ENCODE measurements around the gene OGG1. TPM values are rescaled to one million over a fixed set of nuclear protein-coding genes. Genes with fewer than 3 reads are reported as not detected.
A peak's percentile ranks its signal among the peaks of the same experiment; 100 is the strongest.

The OGG1 gene
- total and polyA plus RNA-seq, 9 of the 15 experiments (the other 6 are each of a cell fraction or from before 2014, with no cell fraction given): 6.6 to 33.0 (median 24.4) TPM

DNA sequence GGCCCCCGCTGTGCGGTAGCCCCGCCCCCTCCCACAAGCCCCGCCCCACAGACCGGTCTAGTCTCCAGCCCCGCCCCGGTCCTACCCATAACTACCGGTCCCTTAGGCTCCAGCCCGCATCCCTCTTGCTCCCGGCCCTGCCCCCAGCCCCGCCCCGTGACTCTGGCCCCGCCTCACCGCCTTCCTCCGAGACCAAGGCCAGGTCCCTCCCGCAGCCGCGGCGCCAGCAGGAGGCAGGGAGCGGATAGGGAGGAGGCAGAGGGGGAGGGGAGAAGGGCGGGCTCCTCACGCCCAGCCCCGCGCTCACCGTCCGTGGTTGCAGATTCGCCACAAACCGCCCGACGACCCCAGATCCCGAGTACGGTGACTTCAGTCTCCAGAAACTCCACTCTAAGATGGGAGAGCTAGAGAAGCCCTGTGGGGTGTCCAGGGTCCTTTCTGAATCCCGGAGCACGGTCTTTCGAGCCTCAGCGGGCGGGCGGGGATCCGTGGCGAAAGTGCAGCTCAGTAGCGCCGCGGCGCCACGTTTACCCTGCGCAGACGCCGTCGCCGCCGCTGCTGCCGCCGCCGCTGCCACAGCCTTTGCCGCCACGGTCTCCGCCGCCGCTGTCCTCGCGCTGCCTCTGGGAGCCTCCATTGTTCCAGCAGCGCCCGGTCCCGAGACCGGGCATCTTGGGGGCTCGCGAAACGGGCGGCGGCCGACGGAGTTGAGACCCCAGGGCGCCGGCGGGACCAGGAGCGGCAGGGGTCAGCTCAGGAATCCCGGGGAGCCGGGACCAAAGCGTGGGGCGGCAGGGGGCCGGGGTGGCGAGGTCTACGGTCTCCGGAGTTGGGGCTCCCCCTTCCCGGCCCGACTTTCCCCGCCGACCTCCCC lies 18.3 kb upstream of the OGG1 start, which contains the start of gene BRPF1 (continued):
- TF ChIP-seq, protein P1, sequence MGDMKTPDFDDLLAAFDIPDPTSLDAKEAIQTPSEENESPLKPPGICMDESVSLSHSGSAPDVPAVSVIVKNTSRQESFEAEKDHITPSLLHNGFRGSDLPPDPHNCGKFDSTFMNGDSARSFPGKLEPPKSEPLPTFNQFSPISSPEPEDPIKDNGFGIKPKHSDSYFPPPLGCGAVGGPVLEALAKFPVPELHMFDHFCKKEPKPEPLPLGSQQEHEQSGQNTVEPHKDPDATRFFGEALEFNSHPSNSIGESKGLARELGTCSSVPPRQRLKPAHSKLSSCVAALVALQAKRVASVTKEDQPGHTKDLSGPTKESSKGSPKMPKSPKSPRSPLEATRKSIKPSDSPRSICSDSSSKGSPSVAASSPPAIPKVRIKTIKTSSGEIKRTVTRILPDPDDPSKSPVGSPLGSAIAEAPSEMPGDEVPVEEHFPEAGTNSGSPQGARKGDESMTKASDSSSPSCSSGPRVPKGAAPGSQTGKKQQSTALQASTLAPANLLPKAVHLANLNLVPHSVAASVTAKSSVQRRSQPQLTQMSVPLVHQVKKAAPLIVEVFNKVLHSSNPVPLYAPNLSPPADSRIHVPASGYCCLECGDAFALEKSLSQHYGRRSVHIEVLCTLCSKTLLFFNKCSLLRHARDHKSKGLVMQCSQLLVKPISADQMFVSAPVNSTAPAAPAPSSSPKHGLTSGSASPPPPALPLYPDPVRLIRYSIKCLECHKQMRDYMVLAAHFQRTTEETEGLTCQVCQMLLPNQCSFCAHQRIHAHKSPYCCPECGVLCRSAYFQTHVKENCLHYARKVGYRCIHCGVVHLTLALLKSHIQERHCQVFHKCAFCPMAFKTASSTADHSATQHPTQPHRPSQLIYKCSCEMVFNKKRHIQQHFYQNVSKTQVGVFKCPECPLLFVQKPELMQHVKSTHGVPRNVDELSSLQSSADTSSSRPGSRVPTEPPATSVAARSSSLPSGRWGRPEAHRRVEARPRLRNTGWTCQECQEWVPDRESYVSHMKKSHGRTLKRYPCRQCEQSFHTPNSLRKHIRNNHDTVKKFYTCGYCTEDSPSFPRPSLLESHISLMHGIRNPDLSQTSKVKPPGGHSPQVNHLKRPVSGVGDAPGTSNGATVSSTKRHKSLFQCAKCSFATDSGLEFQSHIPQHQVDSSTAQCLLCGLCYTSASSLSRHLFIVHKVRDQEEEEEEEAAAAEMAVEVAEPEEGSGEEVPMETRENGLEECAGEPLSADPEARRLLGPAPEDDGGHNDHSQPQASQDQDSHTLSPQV (IDR thresholded peaks at IDR 0.05): no peak
- peak; percentile 99 for TF ChIP-seq EP300 (IDR thresholded peaks at IDR 0.05; ENCODE audit: low read length)
- TF ChIP-seq, protein P2, sequence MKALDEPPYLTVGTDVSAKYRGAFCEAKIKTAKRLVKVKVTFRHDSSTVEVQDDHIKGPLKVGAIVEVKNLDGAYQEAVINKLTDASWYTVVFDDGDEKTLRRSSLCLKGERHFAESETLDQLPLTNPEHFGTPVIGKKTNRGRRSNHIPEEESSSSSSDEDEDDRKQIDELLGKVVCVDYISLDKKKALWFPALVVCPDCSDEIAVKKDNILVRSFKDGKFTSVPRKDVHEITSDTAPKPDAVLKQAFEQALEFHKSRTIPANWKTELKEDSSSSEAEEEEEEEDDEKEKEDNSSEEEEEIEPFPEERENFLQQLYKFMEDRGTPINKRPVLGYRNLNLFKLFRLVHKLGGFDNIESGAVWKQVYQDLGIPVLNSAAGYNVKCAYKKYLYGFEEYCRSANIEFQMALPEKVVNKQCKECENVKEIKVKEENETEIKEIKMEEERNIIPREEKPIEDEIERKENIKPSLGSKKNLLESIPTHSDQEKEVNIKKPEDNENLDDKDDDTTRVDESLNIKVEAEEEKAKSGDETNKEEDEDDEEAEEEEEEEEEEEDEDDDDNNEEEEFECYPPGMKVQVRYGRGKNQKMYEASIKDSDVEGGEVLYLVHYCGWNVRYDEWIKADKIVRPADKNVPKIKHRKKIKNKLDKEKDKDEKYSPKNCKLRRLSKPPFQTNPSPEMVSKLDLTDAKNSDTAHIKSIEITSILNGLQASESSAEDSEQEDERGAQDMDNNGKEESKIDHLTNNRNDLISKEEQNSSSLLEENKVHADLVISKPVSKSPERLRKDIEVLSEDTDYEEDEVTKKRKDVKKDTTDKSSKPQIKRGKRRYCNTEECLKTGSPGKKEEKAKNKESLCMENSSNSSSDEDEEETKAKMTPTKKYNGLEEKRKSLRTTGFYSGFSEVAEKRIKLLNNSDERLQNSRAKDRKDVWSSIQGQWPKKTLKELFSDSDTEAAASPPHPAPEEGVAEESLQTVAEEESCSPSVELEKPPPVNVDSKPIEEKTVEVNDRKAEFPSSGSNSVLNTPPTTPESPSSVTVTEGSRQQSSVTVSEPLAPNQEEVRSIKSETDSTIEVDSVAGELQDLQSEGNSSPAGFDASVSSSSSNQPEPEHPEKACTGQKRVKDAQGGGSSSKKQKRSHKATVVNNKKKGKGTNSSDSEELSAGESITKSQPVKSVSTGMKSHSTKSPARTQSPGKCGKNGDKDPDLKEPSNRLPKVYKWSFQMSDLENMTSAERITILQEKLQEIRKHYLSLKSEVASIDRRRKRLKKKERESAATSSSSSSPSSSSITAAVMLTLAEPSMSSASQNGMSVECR (CRISPR knock-in tag; IDR thresholded peaks at IDR 0.05): peak; percentile 34; the same call in 1 of the 2 replicates
- TF ChIP-seq, protein P3, sequence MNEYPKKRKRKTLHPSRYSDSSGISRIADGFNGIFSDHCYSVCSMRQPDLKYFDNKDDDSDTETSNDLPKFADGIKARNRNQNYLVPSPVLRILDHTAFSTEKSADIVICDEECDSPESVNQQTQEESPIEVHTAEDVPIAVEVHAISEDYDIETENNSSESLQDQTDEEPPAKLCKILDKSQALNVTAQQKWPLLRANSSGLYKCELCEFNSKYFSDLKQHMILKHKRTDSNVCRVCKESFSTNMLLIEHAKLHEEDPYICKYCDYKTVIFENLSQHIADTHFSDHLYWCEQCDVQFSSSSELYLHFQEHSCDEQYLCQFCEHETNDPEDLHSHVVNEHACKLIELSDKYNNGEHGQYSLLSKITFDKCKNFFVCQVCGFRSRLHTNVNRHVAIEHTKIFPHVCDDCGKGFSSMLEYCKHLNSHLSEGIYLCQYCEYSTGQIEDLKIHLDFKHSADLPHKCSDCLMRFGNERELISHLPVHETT (CRISPR knock-in tag; conservative IDR thresholded peaks at IDR 0.05 in 1 of 2, IDR thresholded peaks at IDR 0.05 in 1 of 2): peak in 1 of 2 experiments; percentile 98; a peak in 2 of 4 replicates
- TF ChIP-seq POLR2G (IDR thresholded peaks at IDR 0.05; ENCODE audit: low read depth, low read length): peak; percentile 95
- peak; percentile 53; the same call in 1 of the 2 replicates for TF ChIP-seq HDAC8 (tag; IDR thresholded peaks at IDR 0.05)
- TF ChIP-seq ZNF75A (CRISPR knock-in tag; IDR thresholded peaks at IDR 0.05): 0 out of 2 replicates have a peak, but pooled peaks have one; percentile 49
- TF ChIP-seq TRIM28 (IDR thresholded peaks at IDR 0.05): peak; percentile 82
- TF ChIP-seq CREM (IDR thresholded peaks at IDR 0.05; ENCODE audit: low read depth): peak; percentile 88
- no peak for TF ChIP-seq MECOM (CRISPR knock-in tag; IDR thresholded peaks at IDR 0.05)
- 0 out of 2 replicates have a peak, but pooled peaks have one; percentile 34 for TF ChIP-seq ARID2 (IDR thresholded peaks at IDR 0.05)
- no peak for TF ChIP-seq NR2C2 (CRISPR knock-in tag; IDR thresholded peaks at IDR 0.05)
- TF ChIP-seq NR2C2 (tag; IDR thresholded peaks at IDR 0.05): peak; percentile 80
- TF ChIP-seq EWSR1 (IDR thresholded peaks at IDR 0.05; ENCODE audit: borderline replicate concordance, low read depth, partially characterized antibody): no peak
- TF ChIP-seq ARID1B (IDR thresholded peaks at IDR 0.05): peak; percentile 50
